ENCODE results near the gene TAF3.
A peak's percentile ranks its signal among the peaks of the same experiment; 100 is the strongest.

The TAF3 gene

DNA sequence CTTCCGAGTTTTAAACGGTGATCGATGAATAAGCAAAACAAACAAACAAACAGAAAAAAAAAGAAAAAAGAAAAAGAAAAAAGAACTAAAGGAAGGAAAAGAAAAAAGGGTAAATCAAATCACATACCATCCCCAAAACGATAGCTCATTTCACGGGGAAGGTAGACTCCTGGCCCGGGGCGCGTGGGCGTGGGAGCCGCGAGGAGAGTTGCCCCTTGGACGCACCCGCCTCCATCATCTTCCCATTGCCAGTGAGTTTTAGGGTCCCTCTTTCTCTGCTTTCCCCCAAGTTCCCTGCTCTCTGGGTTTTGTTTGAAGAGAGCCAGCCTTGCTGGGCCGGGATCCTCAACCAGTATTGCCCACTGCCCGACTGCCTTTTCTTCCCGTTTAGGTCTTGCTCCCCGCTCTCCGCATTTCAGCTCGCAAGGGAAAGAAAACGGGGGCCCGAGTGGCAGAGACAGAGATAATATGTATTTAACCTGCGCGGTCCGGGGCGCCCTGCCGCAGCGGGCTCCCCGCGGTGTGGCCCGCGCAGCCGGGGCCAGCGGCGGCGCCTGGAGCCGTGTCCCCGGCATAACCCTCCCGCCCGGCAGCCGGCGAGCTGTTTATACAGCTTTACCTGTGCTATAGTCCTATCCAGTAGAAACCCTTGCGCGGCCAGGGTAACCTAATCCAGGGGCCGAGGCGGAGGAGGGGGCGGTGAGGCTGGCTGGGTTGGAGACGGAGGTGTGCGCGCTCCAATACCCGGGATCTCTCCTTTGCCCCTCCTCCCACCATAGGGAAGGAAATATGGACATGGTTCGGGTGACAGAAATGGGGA, 230.9 kb downstream of the TAF3 start:
- TF ChIP-seq, protein P1, sequence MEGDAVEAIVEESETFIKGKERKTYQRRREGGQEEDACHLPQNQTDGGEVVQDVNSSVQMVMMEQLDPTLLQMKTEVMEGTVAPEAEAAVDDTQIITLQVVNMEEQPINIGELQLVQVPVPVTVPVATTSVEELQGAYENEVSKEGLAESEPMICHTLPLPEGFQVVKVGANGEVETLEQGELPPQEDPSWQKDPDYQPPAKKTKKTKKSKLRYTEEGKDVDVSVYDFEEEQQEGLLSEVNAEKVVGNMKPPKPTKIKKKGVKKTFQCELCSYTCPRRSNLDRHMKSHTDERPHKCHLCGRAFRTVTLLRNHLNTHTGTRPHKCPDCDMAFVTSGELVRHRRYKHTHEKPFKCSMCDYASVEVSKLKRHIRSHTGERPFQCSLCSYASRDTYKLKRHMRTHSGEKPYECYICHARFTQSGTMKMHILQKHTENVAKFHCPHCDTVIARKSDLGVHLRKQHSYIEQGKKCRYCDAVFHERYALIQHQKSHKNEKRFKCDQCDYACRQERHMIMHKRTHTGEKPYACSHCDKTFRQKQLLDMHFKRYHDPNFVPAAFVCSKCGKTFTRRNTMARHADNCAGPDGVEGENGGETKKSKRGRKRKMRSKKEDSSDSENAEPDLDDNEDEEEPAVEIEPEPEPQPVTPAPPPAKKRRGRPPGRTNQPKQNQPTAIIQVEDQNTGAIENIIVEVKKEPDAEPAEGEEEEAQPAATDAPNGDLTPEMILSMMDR (IDR thresholded peaks at IDR 0.05; ENCODE audit: low read depth, low read length), result no peak
- peak overlapping the region; percentile 93 for H3K4me3 ChIP-seq (ENCODE audit: low read depth, low read length)
- H3K4me1 ChIP-seq, result 0 out of 2 replicates have a peak, but pooled peaks cover 4% of the 10 kb centered on the region
- H3K9me3 ChIP-seq, result no peaks in the 10 kb centered on the region
- peak; percentile 59 for DNase-seq
- H3K36me3 ChIP-seq, result 0 out of 2 replicates have a peak, but pooled peaks cover 3% of the 10 kb centered on the region
- no peaks in the 10 kb centered on the region for H3K27me3 ChIP-seq

DNA sequence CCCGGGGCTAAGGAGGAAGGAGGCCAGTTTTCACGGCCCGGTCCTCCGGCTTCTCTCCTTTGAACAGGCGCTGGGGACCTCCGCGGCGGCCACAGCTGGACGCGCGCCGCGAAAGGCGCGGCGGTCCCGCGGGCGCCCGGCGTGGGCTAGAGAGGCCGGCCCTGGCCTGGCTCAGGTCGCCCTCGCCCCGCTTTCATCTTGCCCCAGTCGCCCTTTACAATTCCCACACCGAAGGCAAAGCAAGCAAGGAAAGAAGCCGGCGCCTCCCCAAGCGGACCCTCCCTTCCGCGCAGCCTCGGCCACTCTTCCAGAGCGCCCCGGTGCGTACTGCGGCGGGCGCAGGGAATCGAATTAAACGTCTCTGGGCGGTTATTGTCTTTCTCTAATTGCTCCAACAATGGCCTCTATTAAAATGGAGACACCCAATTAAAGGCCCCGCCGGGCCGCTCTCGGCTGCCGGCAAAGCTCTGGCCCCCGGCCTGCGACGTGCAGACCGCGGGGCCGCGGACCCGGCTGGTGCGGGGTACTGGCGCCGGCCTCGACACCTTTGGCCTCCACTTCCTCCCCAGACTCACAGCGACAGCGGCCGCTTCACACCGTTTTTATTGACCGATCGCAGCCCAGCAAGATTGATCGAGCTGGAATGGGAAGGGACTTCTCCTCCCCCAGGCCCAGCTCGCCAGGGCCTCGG, 231.7 kb downstream of the TAF3 start:
- H3K4me1 ChIP-seq, result 0 out of 2 replicates have a peak, but pooled peaks cover 4% of the 10 kb centered on the region
- TF ChIP-seq, protein P1 (IDR thresholded peaks at IDR 0.05; ENCODE audit: low read depth, low read length), result no peak
- H3K36me3 ChIP-seq, result peaks cover 3% of the 10 kb centered on the region; the same call in 1 of the 2 replicates
- no peaks in the 10 kb centered on the region for H3K9me3 ChIP-seq
- peak overlapping the region; percentile 93 for H3K4me3 ChIP-seq (ENCODE audit: low read depth, low read length)
- DNase-seq, result no peak
- no peaks in the 10 kb centered on the region for H3K27me3 ChIP-seq

DNA sequence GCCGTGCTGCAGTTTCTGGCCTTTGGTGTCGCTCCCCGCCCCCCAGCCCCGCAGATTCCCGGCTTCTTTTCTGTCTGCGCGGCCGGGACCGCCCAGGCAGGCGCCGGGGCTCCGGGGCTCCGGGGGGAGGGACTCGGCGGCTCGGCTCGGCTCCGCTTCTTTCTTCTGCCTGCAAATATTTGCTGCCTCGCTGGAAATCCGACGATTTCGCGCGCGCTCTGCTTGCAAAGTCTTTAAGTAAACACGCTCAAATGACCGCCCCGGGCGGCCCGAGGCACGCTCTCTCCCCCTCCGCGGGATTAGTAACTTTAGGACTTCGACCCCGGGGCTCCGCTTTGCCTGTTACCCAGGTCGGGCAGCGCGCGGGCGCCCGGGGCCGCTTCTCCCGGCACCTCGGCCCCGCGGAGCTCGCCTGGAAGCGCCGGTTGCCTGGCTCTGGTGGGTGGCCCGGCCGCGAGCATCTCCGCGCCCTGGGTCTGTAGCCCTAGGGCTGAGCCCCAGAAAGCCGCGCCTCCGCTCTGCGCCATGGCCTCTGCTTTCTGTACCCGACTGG, 232.3 kb downstream of the TAF3 start:
- H3K36me3 ChIP-seq, result peaks cover 9% of the 10 kb centered on the region
- TF ChIP-seq, protein P1 (IDR thresholded peaks at IDR 0.05; ENCODE audit: low read depth, low read length), result no peak
- H3K4me1 ChIP-seq, result 0 out of 2 replicates have a peak, but pooled peaks cover 4% of the 10 kb centered on the region
- no peak for DNase-seq
- H3K27me3 ChIP-seq, result no peaks in the 10 kb centered on the region
- no peaks in the 10 kb centered on the region for H3K9me3 ChIP-seq
- H3K4me3 ChIP-seq (ENCODE audit: low read depth, low read length), result peak overlapping the region; percentile 93

DNA sequence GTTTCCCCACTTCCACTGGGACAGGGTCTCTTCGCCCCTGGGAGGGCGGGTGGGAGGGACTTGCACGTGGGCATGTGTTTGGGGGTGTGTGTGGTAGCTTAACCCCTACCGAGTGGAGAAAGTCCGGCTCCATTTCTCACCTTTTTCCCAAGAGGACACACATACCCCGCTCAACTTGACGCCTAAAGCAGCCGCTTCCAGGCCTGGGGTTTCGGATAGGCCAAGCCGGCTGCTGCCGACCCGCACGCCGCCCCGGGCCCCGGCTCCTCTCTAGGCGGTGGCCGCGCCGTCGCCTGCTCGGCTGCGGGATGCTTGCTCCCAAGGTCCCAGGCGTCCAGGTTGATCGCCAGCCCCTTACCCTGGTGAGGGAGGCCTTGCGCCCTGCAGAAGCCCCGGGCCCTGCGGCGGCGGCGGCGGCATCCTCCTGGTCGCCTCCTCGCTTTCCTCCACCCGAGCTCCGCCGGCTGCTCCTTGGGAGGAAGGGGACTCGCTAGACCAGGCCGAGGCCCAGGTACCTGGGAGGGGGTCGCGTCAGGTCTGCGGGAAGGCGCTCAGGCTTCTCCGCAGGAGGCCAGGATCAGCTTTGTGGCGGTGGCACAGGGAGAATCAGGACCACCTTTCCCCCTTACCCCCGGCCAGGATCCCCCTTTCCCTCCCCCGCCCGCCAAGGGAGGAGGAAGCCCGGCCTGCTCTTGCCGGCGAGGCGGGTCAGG, 233.0 kb downstream of the TAF3 start:
- TF ChIP-seq, protein P1 (IDR thresholded peaks at IDR 0.05; ENCODE audit: low read depth, low read length), result no peak
- Histone ChIP-seq H3K4me1 (0 out of 2 replicates have a peak, but pooled peaks cover 4% of the 10 kb centered on the region), H3K27me3 (no peaks in the 10 kb centered on the region), H3K4me3 (ENCODE audit: low read depth, low read length) (peak overlapping the region; percentile 93), H3K9me3 (no peaks in the 10 kb centered on the region), H3K36me3 (peaks cover 15% of the 10 kb centered on the region)
- DNase-seq, result no peak

DNA sequence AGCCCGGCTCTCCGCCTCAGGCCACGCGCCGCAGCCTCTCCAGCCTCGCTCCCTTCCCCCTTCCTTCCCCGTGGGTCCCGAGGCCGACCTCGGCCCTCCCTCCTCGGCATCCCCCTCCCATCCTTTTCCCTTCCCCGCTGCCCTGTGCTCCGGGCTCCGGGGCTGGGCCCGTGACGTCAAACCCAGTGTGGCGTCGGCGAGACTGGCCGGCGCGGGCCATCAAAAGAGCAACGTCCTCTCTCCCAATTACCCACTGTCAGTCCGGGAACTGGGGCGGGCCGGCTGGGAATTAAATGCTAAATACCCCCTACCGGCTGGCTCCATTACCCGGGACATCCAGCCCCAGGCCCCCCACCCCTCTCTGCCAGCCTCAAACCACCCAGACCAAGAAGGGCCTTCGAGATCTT, 233.5 kb downstream of the TAF3 start:
- peak overlapping the region; percentile 93 for H3K4me3 ChIP-seq (ENCODE audit: low read depth, low read length)
- no peaks in the 10 kb centered on the region for H3K9me3 ChIP-seq
- H3K4me1 ChIP-seq, result 0 out of 2 replicates have a peak, but pooled peaks cover 4% of the 10 kb centered on the region
- TF ChIP-seq, protein P1 (IDR thresholded peaks at IDR 0.05; ENCODE audit: low read depth, low read length), result no peak
- DNase-seq, result peak; percentile 96
- peaks cover 21% of the 10 kb centered on the region for H3K36me3 ChIP-seq
- no peaks in the 10 kb centered on the region for H3K27me3 ChIP-seq

Measured in BE2C (cell line).